ENCODE data around the gene PPP1R9A.
"Not testable (repeated sequence)": the region's sequence is repeated elsewhere in the genome, so short reads cannot be mapped to it uniquely, and the experiment has no call there.

Gene PPP1R9A

GRCh38 chr7:94980418-94981142 lies 73.2 kb downstream of the PPP1R9A start:
- DNase-seq: no peak

GRCh38 chr7:94995921-94996320 lies 88.5 kb downstream of the PPP1R9A start:
- DNase-seq: no peak

DNA sequence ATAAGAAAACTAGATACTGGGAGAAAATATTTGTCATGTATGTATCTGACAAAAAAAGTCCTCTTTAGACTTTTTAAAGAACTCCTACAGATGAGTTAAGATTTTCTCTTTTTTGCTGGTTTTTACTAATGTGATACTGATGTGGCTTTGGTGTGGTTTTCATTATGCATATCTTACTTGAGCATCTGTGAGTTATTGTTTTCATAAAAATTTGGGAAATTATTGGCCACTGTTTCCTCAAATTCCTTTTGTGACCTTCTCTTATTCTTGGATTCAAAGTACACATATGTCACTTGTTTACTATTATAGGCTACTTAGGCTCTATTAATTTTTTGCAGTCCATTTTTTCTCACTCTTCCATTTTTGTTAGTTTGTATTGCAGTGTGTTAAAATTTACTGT lies 89.0 kb downstream of the PPP1R9A start:
- DNase-seq: no peak

DNA sequence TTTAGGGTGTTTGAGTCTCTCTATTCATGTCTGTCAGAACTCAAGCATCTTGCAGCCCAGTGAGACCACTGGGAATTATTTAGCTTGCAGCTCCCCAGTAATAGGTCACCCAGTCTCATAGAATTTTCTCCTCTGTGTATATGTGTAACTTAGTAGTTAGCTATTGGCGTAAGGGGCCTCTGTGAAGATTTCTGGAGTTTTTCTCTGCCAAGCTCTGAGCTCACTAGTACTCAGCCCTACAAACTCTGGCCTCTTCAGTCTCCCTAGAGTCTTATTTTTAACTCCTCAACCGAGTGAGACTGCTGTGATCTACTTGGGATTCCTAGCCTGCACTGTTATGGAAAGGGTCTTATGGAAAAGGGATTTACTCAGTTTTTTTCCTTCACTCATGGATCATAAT lies 90.2 kb downstream of the PPP1R9A start:
- DNase-seq: no peak

DNA sequence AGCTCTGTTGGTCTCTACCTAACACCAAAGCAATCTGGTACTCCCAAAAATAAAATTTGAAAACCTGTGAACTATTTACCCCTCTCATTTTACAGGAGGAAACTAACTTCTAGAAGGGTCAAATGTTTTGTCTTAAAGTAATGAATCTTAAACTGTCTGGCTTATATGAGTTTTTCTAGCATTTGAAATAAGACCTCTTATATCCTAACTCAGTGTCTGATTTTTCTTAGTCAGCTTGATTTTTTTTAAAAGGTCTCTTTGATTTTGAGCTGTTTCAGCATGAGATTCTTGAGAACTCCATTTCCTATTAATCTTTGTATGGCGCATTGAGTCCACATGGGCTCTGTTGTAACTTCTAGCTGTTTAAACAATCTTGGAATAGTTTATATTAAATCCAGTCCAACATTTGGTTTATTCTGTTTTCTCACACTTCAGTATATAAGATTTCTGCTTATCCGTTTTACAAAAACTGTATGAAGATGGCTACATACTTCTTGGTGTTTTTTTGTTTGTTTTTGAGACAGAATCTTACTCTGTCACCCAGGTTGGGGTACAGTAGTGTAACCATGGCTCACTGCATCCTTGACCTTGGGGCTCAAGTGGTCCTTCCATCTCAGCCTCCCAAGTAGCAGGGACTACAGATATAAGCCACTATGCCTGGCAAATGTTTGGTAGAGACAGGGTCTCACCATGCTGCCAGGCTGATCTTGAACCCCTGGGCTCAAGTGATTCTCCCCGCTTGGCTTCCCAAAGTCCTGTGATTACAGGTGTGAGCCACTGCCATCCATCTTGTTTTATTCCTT lies 91.1 kb downstream of the PPP1R9A start:
- no peak for DNase-seq

DNA sequence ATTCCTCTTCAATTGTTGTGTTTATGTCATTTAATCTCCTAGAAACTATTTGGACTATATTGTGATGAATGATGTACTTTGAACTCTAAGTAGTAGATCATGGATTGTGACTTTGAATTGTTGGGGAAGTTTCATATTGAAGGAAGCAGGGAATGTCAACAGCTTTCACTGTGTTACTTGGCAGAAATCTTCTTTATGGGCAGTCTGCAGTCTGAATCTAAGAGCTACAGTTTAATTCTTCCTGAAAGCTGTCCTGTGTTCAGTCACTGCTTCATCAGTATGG lies 91.6 kb downstream of the PPP1R9A start:
- no peak for DNase-seq

- not testable (repeated sequence) for DNase-seq
Observed at GRCh38 chr7:94999601-95000000, 92.2 kb downstream of the PPP1R9A start.

DNA sequence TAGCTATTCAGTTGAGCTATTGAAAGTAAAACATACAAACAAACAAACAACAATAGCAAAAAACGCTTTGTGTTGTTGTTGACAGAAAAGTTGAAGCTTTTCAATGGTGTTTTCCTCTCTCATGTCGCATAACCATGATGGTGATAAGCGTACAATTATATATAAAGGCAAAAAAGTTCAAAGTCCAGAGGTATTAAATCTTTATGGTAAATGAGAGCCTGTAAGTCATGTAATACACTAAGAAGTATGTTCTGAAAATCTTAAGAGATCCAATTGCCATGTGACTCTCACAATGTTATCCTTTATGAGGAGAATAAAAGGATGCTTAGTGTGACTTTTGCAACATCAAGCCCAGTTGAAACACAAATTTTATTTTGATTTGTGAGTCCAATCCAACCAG lies 93.9 kb downstream of the PPP1R9A start:
- no peak for DNase-seq

GRCh38 chr7:95001815-95002561 lies 94.6 kb downstream of the PPP1R9A start:
- no peak for DNase-seq

- no peak for DNase-seq
Observed at GRCh38 chr7:95002775-95003174, 95.4 kb downstream of the PPP1R9A start.

DNA sequence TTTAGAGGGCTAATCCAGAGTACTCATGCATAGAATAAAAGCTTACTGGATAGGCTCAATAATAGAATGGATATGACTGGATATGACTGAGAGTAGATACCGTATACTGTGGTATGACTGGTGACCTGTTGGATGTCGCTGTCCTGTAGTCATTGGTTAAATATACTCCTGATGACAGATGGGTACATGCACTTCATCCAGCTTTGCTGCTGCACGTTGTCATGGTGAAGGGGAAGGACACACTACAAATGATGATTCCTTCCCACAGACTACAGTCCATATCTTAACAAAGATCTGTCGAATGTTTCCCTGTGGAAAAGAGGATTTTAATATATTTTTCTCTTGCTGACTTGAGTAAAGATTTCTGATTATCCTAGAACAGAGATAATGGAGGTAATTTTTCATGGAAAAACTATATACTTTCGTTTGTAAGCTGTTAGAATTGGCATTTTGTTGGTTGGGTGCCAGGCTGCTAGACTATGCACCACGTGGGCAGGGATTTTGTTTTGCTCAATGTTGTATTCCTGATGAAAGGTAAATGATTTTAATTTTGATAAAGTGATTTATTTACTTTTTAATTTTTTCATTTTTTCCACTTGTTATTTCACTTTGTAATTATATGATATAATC lies 97.3 kb downstream of the PPP1R9A start:
- no peak for DNase-seq

GRCh38 chr7:95006010-95006409 lies 98.6 kb downstream of the PPP1R9A start:
- no peak for DNase-seq

DNA sequence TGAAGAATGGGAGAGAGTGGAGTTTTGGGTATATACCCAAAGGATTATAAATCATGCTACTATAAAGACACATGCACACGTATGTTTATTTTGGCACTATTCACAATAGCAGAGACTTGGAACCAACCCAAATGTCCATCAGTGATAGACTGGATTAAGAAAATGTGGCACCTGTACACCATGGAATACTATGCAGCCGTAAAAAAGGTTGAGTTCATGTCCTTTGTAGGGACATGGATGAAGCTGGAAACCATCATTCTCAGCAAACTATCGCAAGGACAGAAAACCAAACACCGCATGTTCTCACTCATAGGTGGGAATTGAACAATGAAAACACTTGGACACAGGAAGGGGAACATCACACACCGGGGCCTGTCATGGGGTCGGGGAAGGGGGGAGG lies 101.4 kb downstream of the PPP1R9A start:
- DNase-seq: not testable (repeated sequence)

- DNase-seq: no peak
Observed at GRCh38 chr7:95011146-95011928, 103.9 kb downstream of the PPP1R9A start.

DNA sequence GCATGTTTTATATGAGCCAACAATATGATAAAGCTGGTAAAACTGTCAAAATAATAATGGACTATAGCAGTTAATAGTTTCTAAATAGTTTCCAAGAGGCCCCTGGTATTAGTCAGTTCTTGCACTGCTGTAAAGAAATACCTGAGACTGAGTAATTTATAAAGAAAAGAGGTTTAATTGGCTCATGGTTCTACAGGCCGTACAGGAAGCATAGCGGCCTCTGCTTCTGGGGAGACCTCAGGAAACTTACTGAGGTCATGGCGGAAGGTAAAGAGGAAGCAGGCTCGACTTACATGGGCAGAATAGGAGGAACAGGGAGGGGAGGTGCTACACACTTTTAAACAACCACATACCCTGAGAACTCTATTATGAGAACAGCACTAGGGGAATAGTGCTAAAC lies 104.6 kb downstream of the PPP1R9A start:
- DNase-seq: no peak

DNA sequence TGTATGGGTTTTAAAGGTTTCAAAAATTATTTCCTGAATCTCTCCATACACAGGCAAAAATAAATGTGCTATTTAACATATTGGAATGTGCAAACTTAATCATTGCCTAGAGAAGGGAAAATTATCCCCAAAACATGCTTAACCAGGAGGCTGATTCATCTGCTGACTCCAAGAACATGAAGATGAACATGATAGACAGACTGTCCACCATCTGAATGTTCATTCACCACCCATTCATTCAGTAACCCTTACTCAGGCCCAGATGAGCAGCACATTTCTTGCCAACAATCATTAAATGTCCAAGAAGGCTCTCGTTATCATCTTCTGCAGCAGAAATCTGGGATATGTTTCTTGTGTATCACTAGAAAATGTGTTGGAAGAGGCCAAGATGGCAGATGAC lies 110.6 kb downstream of the PPP1R9A start:
- no peak for DNase-seq

DNA sequence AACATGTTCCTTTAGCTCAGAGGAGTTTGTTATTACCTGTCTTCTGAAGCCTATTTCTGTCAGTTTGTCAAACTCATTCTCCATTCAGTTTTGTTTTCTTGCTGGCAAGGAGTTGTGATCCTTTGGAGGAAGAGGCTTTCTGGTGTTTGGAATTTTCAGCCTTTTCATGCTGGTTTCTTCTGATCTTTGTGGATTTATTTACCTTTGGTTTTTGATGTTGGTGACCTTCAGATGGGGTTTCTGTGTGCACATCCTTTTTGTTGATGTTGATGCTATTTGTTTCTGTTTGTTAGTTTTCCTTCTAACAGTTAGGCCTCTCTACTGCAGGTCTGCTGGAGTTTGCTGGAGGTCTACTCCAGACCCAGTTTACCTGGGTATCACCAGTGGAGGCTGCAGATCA lies 118.6 kb downstream of the PPP1R9A start:
- no peak for DNase-seq

- no peak for DNase-seq
Observed at GRCh38 chr7:95026421-95027072, 119.2 kb downstream of the PPP1R9A start.

- no peak for DNase-seq
Observed at GRCh38 chr7:95027234-95027872, 120.0 kb downstream of the PPP1R9A start.

GRCh38 chr7:95028683-95029082 lies 121.3 kb downstream of the PPP1R9A start:
- DNase-seq: no peak

GRCh38 chr7:95035295-95035694 lies 127.9 kb downstream of the PPP1R9A start:
- no peak for DNase-seq

GRCh38 chr7:95041031-95041430 lies 133.6 kb downstream of the PPP1R9A start:
- no peak for DNase-seq
